Liver (tissue), 9 donors: ENCODE results near the gene MRPS35. TPM values are rescaled to one million over a fixed set of nuclear protein-coding genes. Genes with fewer than 3 reads are reported as not detected.

Experiments
- DNase-seq: peaks from one replicate; pipeline ENCODE4 v3.0.0-alpha.2; 2017; ENCODE audit warnings: low spot score
- H3K27ac ChIP-seq, 2 donors: one replicate each; pipeline ENCODE4 v1.7.0; 2013; ENCODE audit warnings: inconsistent platforms in 2 of 2, low read length in 2 of 2, control low read depth in 1 of 2, low read depth in 1 of 2, mild to moderate bottlenecking in 1 of 2
- H3K27me3 ChIP-seq, 4 donors: one replicate each; pipeline versions ENCODE4 v1.6.1 to v1.7.0; 2013; ENCODE audit warnings: low read length in 3 of 4, inconsistent platforms in 1 of 4, mild to moderate bottlenecking in 1 of 4, moderate library complexity in 1 of 4; ENCODE audit not compliant: control insufficient read depth in 4 of 4, insufficient read depth in 4 of 4
- H3K36me3 ChIP-seq, 4 donors: one replicate each; pipeline versions ENCODE4 v1.6.1 to v1.7.0; 2013; ENCODE audit warnings: low read length in 3 of 4, mild to moderate bottlenecking in 3 of 4, low read depth in 1 of 4, moderate library complexity in 1 of 4; ENCODE audit not compliant: control insufficient read depth in 4 of 4, insufficient read depth in 3 of 4
- H3K4me1 ChIP-seq, 4 donors: one replicate each; pipeline versions ENCODE4 v1.6.1 to v1.7.0; 2013; ENCODE audit warnings: low read length in 3 of 4, mild to moderate bottlenecking in 3 of 4, moderate library complexity in 1 of 4; ENCODE audit not compliant: control insufficient read depth in 4 of 4, insufficient read depth in 4 of 4
- H3K4me3 ChIP-seq, 3 donors: one replicate each; pipeline versions ENCODE4 v1.6.1 to v1.7.0; 2013; ENCODE audit warnings: low read length in 3 of 3, control low read depth in 1 of 3, low read depth in 1 of 3, mild to moderate bottlenecking in 1 of 3
- H3K9ac ChIP-seq, 2 donors: one replicate each; pipeline ENCODE4 v1.7.0; 2013; ENCODE audit warnings: low read length in 2 of 2, mild to moderate bottlenecking in 2 of 2, moderate library complexity in 2 of 2, control low read depth in 1 of 2, low read depth in 1 of 2
- H3K9me3 ChIP-seq, 4 donors: one replicate each; pipeline versions ENCODE4 v1.6.1 to v1.7.0; 2013; ENCODE audit warnings: low read length in 3 of 4; ENCODE audit not compliant: control insufficient read depth in 4 of 4
- EGR1 ChIP-seq, 2 donors: IDR thresholded peaks; 2 replicates each; pipeline ENCODE4 v1.6.1; 2016 to 2018; ENCODE audit warnings: antibody characterized with exemption in 2 of 2, low read depth in 2 of 2
- FOXA1 ChIP-seq: IDR thresholded peaks from 2 replicates; pipeline ENCODE4 v1.6.1; 2016; ENCODE audit warnings: antibody characterized with exemption
- FOXA2 ChIP-seq: IDR thresholded peaks from 2 replicates; pipeline ENCODE4 v1.6.1; 2016; ENCODE audit warnings: antibody characterized with exemption
- GABPA ChIP-seq, 2 donors: IDR thresholded peaks in 1 of 2; conservative IDR thresholded peaks in 1 of 2; 2 replicates each; pipeline ENCODE4 v1.6.1; 2016; ENCODE audit warnings: antibody characterized with exemption in 2 of 2, mild to moderate bottlenecking in 1 of 2, moderate library complexity in 1 of 2
- HNF4A ChIP-seq, 2 donors: conservative IDR thresholded peaks; 2 replicates each; pipeline ENCODE4 v1.6.1; 2016; ENCODE audit warnings: antibody characterized with exemption in 2 of 2, mild to moderate bottlenecking in 2 of 2
- HNF4G ChIP-seq: IDR thresholded peaks from 2 replicates; pipeline ENCODE4 v1.6.1; 2016; ENCODE audit warnings: antibody characterized with exemption
- JUND ChIP-seq, 2 donors: IDR thresholded peaks; 2 replicates each; pipeline ENCODE4 v1.6.1; 2016; ENCODE audit warnings: antibody characterized with exemption in 2 of 2
- NR2F2 ChIP-seq: IDR thresholded peaks from 2 replicates; pipeline ENCODE4 v1.6.1; 2016; ENCODE audit warnings: antibody characterized with exemption
- RAD21 ChIP-seq, 2 donors: IDR thresholded peaks; 2 replicates each; pipeline ENCODE4 v1.6.1; 2016; ENCODE audit warnings: antibody characterized with exemption in 2 of 2, mild to moderate bottlenecking in 2 of 2
- RXRA ChIP-seq, 2 donors: IDR thresholded peaks; 2 replicates each; pipeline ENCODE4 v1.6.1; 2017 to 2018; ENCODE audit warnings: antibody characterized with exemption in 2 of 2, mild to moderate bottlenecking in 1 of 2
- SP1 ChIP-seq: IDR thresholded peaks from 2 replicates; pipeline ENCODE4 v1.6.1; 2018; ENCODE audit warnings: antibody characterized with exemption, mild to moderate bottlenecking
- TAF1 ChIP-seq: conservative IDR thresholded peaks from 2 replicates; pipeline ENCODE4 v1.6.1; 2016; ENCODE audit warnings: antibody characterized with exemption, mild to moderate bottlenecking
- YY1 ChIP-seq: IDR thresholded peaks from 2 replicates; pipeline ENCODE4 v1.6.1; 2016; ENCODE audit warnings: antibody characterized with exemption, mild to moderate bottlenecking
- WGBS: extraction: QIAGEN DNeasy Blood & Tissue Kit; methylation state at CpG from one replicate; pipeline ENCODE4 v1.1.7; 2013; 5-methylcytosine and 5-hydroxymethylcytosine counted together
- polyA plus RNA-seq, 2 donors: library from polyadenylated mRNA; stranded (reverse) in 1 of 2; unstranded in 1 of 2; fragments of 200-250 nt in 1 of 2; fragments of >200 nt in 1 of 2; fragmentation: Nextera tagmentation in 1 of 2; extraction: Ambion mirVana in 1 of 2; gene quantifications; one replicate each; pipeline versions ENCODE4 v1.2.1 to v1.2.3, GENCODE V29; 2013 to 2015
- total RNA-seq, 2 donors: library from RNA; depleted of rRNA; stranded (reverse); fragments of >200 nt; gene quantifications; one replicate each; pipeline ENCODE4 v1.2.3, GENCODE V29; 2014
- TF ChIP-seq, protein P1 (sequence below): IDR thresholded peaks from 2 replicates; pipeline ENCODE4 v1.6.1; 2016; ENCODE audit warnings: antibody characterized with exemption, mild to moderate bottlenecking
- TF ChIP-seq, protein P2 (sequence below): fragments of 150-350 bp; IDR thresholded peaks from 2 replicates; pipeline ENCODE4 v1.5.1; 2017; ENCODE audit warnings: improper control_type of control experiment, low read depth, low read length; ENCODE audit not compliant: missing input control
- TF ChIP-seq, protein P3 (sequence below): IDR thresholded peaks from 2 replicates; pipeline ENCODE4 v1.6.1; 2016; ENCODE audit warnings: antibody characterized with exemption
- TF ChIP-seq, protein P4 (sequence below): IDR thresholded peaks from 2 replicates; pipeline ENCODE4 v1.6.1; 2016; ENCODE audit warnings: antibody characterized with exemption
- TF ChIP-seq, protein P5 (sequence below): IDR thresholded peaks from 2 replicates; pipeline ENCODE4 v1.6.1; 2016; ENCODE audit warnings: antibody characterized with exemption
- donor health status: healthy.
- donor health status: healthy.
- donor health status: healthy.
- donor health status: healthy.
- donor health status: healthy.

MRPS35 gene
- total and polyA plus RNA-seq, 4 donors: 27.4 to 64.3 (median 49.4) TPM

DNA sequence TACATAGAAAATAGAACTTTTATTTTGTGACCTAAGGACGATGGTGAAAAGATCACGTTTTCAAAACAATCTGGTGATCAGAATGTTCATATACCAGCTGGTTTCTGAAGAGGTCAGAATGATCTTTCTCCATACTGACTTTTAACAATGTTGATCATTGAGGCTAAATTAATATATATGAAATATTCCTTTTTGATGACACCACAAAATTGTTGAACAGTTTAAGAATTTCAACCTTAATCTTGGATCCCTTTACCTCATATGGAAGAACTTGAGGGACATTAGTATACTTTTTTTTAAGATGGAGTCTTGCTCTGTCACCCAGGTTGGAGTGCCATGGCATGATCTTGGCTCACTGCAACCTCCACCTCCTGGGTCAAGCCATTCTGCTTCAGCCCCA lies 17.2 kb upstream of the MRPS35 start:
- Histone ChIP-seq H3K4me1 (peaks cover 0 to 32% (median 22%) of the 10 kb centered on the region in 4 donors), H3K9ac (no peak overlapping the region), H3K36me3 (peaks cover 0 to 42% (median 30%) of the 10 kb centered on the region in 4 donors), H3K27me3 (no peaks in the 10 kb centered on the region), H3K9me3 (no peaks in the 10 kb centered on the region), H3K4me3 (no peak overlapping the region), H3K27ac (no peak overlapping the region)
- no peak for DNase-seq
- WGBS: 91% methylated on average over 2 of the region's 2 CpGs
- no peak for TF ChIP-seq HNF4G
- no peak for TF ChIP-seq TAF1
- no peak for TF ChIP-seq RXRA (IDR thresholded peaks at IDR 0.05)
- TF ChIP-seq FOXA1: no peak
- no peak for TF ChIP-seq EGR1 (IDR thresholded peaks at IDR 0.05; ENCODE audit: low read depth in 2 of 2)
- TF ChIP-seq NR2F2: no peak
- TF ChIP-seq FOXA2: no peak
- TF ChIP-seq, protein P1, sequence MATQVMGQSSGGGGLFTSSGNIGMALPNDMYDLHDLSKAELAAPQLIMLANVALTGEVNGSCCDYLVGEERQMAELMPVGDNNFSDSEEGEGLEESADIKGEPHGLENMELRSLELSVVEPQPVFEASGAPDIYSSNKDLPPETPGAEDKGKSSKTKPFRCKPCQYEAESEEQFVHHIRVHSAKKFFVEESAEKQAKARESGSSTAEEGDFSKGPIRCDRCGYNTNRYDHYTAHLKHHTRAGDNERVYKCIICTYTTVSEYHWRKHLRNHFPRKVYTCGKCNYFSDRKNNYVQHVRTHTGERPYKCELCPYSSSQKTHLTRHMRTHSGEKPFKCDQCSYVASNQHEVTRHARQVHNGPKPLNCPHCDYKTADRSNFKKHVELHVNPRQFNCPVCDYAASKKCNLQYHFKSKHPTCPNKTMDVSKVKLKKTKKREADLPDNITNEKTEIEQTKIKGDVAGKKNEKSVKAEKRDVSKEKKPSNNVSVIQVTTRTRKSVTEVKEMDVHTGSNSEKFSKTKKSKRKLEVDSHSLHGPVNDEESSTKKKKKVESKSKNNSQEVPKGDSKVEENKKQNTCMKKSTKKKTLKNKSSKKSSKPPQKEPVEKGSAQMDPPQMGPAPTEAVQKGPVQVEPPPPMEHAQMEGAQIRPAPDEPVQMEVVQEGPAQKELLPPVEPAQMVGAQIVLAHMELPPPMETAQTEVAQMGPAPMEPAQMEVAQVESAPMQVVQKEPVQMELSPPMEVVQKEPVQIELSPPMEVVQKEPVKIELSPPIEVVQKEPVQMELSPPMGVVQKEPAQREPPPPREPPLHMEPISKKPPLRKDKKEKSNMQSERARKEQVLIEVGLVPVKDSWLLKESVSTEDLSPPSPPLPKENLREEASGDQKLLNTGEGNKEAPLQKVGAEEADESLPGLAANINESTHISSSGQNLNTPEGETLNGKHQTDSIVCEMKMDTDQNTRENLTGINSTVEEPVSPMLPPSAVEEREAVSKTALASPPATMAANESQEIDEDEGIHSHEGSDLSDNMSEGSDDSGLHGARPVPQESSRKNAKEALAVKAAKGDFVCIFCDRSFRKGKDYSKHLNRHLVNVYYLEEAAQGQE: no peak
- no peak for TF ChIP-seq SP1
- TF ChIP-seq HNF4A (conservative IDR thresholded peaks at IDR 0.05): no peak
- TF ChIP-seq, protein P2, sequence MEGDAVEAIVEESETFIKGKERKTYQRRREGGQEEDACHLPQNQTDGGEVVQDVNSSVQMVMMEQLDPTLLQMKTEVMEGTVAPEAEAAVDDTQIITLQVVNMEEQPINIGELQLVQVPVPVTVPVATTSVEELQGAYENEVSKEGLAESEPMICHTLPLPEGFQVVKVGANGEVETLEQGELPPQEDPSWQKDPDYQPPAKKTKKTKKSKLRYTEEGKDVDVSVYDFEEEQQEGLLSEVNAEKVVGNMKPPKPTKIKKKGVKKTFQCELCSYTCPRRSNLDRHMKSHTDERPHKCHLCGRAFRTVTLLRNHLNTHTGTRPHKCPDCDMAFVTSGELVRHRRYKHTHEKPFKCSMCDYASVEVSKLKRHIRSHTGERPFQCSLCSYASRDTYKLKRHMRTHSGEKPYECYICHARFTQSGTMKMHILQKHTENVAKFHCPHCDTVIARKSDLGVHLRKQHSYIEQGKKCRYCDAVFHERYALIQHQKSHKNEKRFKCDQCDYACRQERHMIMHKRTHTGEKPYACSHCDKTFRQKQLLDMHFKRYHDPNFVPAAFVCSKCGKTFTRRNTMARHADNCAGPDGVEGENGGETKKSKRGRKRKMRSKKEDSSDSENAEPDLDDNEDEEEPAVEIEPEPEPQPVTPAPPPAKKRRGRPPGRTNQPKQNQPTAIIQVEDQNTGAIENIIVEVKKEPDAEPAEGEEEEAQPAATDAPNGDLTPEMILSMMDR: no peak
- TF ChIP-seq GABPA (IDR thresholded peaks at IDR 0.05 in 1 of 2, conservative IDR thresholded peaks at IDR 0.05 in 1 of 2): no peak
- TF ChIP-seq, protein P3, sequence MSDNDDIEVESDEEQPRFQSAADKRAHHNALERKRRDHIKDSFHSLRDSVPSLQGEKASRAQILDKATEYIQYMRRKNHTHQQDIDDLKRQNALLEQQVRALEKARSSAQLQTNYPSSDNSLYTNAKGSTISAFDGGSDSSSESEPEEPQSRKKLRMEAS: no peak
- TF ChIP-seq RAD21 (IDR thresholded peaks at IDR 0.05): no peak
- no peak for TF ChIP-seq YY1
- TF ChIP-seq, protein P4, sequence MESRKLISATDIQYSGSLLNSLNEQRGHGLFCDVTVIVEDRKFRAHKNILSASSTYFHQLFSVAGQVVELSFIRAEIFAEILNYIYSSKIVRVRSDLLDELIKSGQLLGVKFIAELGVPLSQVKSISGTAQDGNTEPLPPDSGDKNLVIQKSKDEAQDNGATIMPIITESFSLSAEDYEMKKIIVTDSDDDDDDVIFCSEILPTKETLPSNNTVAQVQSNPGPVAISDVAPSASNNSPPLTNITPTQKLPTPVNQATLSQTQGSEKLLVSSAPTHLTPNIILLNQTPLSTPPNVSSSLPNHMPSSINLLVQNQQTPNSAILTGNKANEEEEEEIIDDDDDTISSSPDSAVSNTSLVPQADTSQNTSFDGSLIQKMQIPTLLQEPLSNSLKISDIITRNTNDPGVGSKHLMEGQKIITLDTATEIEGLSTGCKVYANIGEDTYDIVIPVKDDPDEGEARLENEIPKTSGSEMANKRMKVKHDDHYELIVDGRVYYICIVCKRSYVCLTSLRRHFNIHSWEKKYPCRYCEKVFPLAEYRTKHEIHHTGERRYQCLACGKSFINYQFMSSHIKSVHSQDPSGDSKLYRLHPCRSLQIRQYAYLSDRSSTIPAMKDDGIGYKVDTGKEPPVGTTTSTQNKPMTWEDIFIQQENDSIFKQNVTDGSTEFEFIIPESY: no peak
- TF ChIP-seq JUND (IDR thresholded peaks at IDR 0.05): no peak
- TF ChIP-seq, protein P5, sequence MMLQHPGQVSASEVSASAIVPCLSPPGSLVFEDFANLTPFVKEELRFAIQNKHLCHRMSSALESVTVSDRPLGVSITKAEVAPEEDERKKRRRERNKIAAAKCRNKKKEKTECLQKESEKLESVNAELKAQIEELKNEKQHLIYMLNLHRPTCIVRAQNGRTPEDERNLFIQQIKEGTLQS: no peak
